Activated effector memory CD4-positive, alpha-beta T cell treated with anti-CD3 and anti-CD28 coated beads, Interleukin-2, amount 50 U/mL, for 16 hours (primary cell): ENCODE results near the gene MRGPRX1.
"Not testable (repeated sequence)": the region's sequence is repeated elsewhere in the genome, so short reads cannot be mapped to it uniquely, and the experiment has no call there.

Experiments
- DNase-seq: peaks from one replicate; pipeline ENCODE4 v3.0.0-alpha.2; 2020

MRGPRX1 gene

GRCh38 chr11:18939314-18939713 lies at the start of gene MRGPRX1:
Gene MRGPRX1 (minus strand): TSS chr11:18939414. CDS start chr11:18934784, 4,630 bp downstream.
- DNase-seq, result no peak

GRCh38 chr11:18987454-18988231 lies 48.4 kb upstream of the MRGPRX1 start:
- no peak for DNase-seq

- no peak for DNase-seq
Observed at GRCh38 chr11:18986744-18987143, 47.5 kb upstream of the MRGPRX1 start.

- DNase-seq, result no peak
Observed at GRCh38 chr11:18981897-18982296, 42.7 kb upstream of the MRGPRX1 start.

GRCh38 chr11:18974192-18974591 lies 35.0 kb upstream of the MRGPRX1 start:
- DNase-seq, result no peak

- no peak for DNase-seq
Observed at GRCh38 chr11:18972336-18972735, 33.1 kb upstream of the MRGPRX1 start.

- no peak for DNase-seq
Observed at GRCh38 chr11:18969720-18970119, 30.5 kb upstream of the MRGPRX1 start.

GRCh38 chr11:18958221-18958910 lies 19.2 kb upstream of the MRGPRX1 start:
- no peak for DNase-seq

GRCh38 chr11:18956630-18957029 lies 17.4 kb upstream of the MRGPRX1 start:
- DNase-seq, result no peak

GRCh38 chr11:18936002-18936673 lies 3.1 kb downstream of the MRGPRX1 start:
- DNase-seq, result no peak

GRCh38 chr11:18934195-18934814 lies 4.9 kb downstream of the MRGPRX1 start:
- no peak for DNase-seq

- no peak for DNase-seq
Observed at GRCh38 chr11:18927550-18928322, 11.5 kb downstream of the MRGPRX1 start.

- not testable (repeated sequence) for DNase-seq
Observed at GRCh38 chr11:18925426-18925825, 13.8 kb downstream of the MRGPRX1 start.

- DNase-seq, result no peak
Observed at GRCh38 chr11:18912883-18913282, 26.3 kb downstream of the MRGPRX1 start.

- no peak for DNase-seq
Observed at GRCh38 chr11:18907391-18907790, 31.8 kb downstream of the MRGPRX1 start.

- DNase-seq, result not testable (repeated sequence)
Observed at GRCh38 chr11:18900637-18901036, 38.6 kb downstream of the MRGPRX1 start.

- DNase-seq, result not testable (repeated sequence)
Observed at GRCh38 chr11:18900151-18900611, 39.0 kb downstream of the MRGPRX1 start.

GRCh38 chr11:18891712-18892111 lies 47.5 kb downstream of the MRGPRX1 start:
- not testable (repeated sequence) for DNase-seq

GRCh38 chr11:18890615-18891014 lies 48.6 kb downstream of the MRGPRX1 start:
- DNase-seq, result no peak
